SU-DHL-6 (cell line): Measurements from ENCODE around the gene RPS29.
"Not testable (repeated sequence)": the region's sequence is repeated elsewhere in the genome, so short reads cannot be mapped to it uniquely, and the experiment has no call there.

ENCODE experiments used
- CTCF ChIP-seq: fragments of 200-600 bp; sonication (generic); IDR thresholded peaks from one replicate; pipeline ENCODE4 v1.5.1; 2017; ENCODE audit warnings: antibody characterized with exemption, mild to moderate bottlenecking, low read length, moderate library complexity; ENCODE audit not compliant: insufficient read depth, poor library complexity, severe bottlenecking
- EZH2phosphoT487 ChIP-seq: fragments of 200-600 bp; sonication (generic), shearing (Covaris generic); conservative IDR thresholded peaks from 2 replicates; pipeline ENCODE4 v1.6.1; 2018; ENCODE audit warnings: mild to moderate bottlenecking, antibody characterized with exemption, low read length, moderate library complexity, mixed read lengths

DNA sequence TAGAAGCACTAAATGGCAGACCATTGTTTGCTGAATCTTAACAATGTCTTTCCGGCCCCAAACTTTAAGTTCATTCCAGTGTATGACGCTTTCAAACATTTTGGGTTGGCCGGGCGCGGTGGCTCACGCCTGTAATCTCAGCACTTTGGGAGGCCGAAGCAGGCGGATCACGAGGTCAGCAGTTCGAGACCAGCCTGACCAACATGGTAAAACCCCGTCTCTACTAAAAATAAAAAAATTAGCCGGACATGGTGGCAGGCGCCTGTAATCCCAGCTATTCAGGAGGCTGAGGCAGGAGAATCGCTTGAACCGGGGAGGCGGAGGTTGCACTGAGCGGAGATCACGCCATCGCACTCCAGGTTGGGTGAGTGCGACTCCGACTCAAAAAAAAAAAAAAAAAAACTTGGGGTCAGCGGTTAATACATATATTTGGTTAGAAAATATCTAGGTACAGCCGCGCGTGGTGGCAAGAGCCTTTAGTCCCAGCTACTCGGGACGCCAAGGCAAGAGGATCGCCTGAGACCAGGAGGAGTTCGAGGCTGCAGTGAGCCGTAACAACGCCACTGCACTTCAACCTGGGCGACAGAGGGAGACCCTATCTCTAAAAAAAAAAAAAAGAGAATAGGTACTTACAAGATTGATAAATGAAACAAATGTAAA lies 1.1 kb downstream of the RPS29 start:
- TF ChIP-seq CTCF, EZH2phosphoT487: not testable (repeated sequence)
